Ramos (cell line): Measurements from ENCODE around the gene POLK.
"Not testable (repeated sequence)": the region's sequence is repeated elsewhere in the genome, so short reads cannot be mapped to it uniquely, and the experiment has no call there.

Source experiments
- in situ Hi-C: fragments of 300-500 bp; cut with MboI; formaldehyde crosslinking; loops from one replicate; pipeline ENCODE4 v1.14.3; 2022; ENCODE audit warnings: low sequenced_read_pairs; ENCODE audit not compliant: unreplicated experiment

The POLK gene

GRCh38 chr5:75511435-75512382 lies at the start of gene POLK, which contains the start of gene CERT1:
TSS of gene POLK (plus strand) at chr5:75511891.
TSS of gene CERT1 (minus strand) at chr5:75511629. CDS start at chr5:75511207, 422 bp downstream.
- in situ Hi-C loops, result no loop called here

- in situ Hi-C loops, result no loop called here
Measured at GRCh38 chr5:75463726-75464125, 48.0 kb upstream of the POLK start.

GRCh38 chr5:75465480-75465879 lies 46.2 kb upstream of the POLK start:
- in situ Hi-C loops, result no loop called here

- in situ Hi-C loops, result no loop called here
Measured at GRCh38 chr5:75466006-75466716, 45.5 kb upstream of the POLK start.

- in situ Hi-C loops, result no loop called here
Measured at GRCh38 chr5:75468593-75468992, 43.1 kb upstream of the POLK start.

GRCh38 chr5:75469017-75469416 lies 42.7 kb upstream of the POLK start:
- in situ Hi-C loops, result no loop called here

GRCh38 chr5:75471193-75471592 lies 40.5 kb upstream of the POLK start:
- in situ Hi-C loops, result no loop called here

- in situ Hi-C loops, result no loop called here
Measured at GRCh38 chr5:75472973-75473372, 38.7 kb upstream of the POLK start.

GRCh38 chr5:75473463-75473862 lies 38.2 kb upstream of the POLK start:
- in situ Hi-C loops, result no loop called here

- in situ Hi-C loops, result no loop called here
Measured at GRCh38 chr5:75475364-75475763, 36.3 kb upstream of the POLK start.

- in situ Hi-C loops, result no loop called here
Measured at GRCh38 chr5:75481024-75481423, 30.7 kb upstream of the POLK start.

- in situ Hi-C loops, result no loop called here
Measured at GRCh38 chr5:75482482-75482881, 29.2 kb upstream of the POLK start.

- in situ Hi-C loops, result no loop called here
Measured at GRCh38 chr5:75484605-75485004, 27.1 kb upstream of the POLK start.

GRCh38 chr5:75489847-75490246 lies 21.8 kb upstream of the POLK start:
- in situ Hi-C loops, result not testable (repeated sequence)

GRCh38 chr5:75491621-75492020 lies 20.1 kb upstream of the POLK start:
- in situ Hi-C loops, result no loop called here

GRCh38 chr5:75496026-75496425 lies 15.7 kb upstream of the POLK start:
- in situ Hi-C loops, result no loop called here

- in situ Hi-C loops, result no loop called here
Measured at GRCh38 chr5:75498208-75498777, 13.4 kb upstream of the POLK start.

GRCh38 chr5:75498875-75499274 lies 12.8 kb upstream of the POLK start:
- in situ Hi-C loops, result not testable (repeated sequence)

GRCh38 chr5:75505112-75505511 lies 6.6 kb upstream of the POLK start:
- in situ Hi-C loops, result not testable (repeated sequence)

GRCh38 chr5:75507841-75508240 lies 3.9 kb upstream of the POLK start:
- in situ Hi-C loops, result no loop called here

GRCh38 chr5:75509546-75509945 lies 2.1 kb upstream of the POLK start:
- in situ Hi-C loops, result no loop called here
